B cell (primary cell): ENCODE data around the gene STMN3.

ENCODE experiments used
- EZH2 ChIP-seq: IDR thresholded peaks from 2 replicates; pipeline ENCODE4 v1.6.1; 2012; ENCODE audit warnings: borderline replicate concordance, low read depth, mild to moderate bottlenecking, moderate library complexity, low read length; ENCODE audit not compliant: insufficient read depth, poor library complexity, severe bottlenecking
- TF ChIP-seq, protein P1 (sequence below): fragments of 200-600 bp; IDR thresholded peaks from one replicate; pipeline ENCODE4 v1.8.0; 2022; ENCODE audit warnings: antibody characterized with exemption, mild to moderate bottlenecking

DNA sequence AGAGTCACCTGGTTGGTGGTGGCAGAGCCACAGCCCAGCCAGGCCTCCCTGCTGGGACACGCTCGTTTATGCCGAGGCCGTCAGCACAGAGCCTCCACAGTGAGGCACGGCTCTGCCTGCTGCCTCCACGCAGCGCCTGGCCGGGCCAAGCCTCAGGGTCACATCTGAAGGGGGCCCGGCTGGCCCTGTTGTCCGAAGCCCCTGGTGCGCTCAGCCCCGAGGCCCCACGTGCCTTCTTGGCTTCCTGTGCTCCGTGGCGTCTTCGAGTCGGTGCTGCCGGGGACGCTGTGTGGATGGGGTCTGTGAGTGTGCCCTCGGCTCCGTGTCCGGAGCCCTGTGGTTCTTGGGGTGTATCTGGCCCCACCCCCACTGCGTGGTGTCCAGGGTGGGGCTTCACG is 32.9 kb upstream of the STMN3 start:
- TF ChIP-seq, protein P1, sequence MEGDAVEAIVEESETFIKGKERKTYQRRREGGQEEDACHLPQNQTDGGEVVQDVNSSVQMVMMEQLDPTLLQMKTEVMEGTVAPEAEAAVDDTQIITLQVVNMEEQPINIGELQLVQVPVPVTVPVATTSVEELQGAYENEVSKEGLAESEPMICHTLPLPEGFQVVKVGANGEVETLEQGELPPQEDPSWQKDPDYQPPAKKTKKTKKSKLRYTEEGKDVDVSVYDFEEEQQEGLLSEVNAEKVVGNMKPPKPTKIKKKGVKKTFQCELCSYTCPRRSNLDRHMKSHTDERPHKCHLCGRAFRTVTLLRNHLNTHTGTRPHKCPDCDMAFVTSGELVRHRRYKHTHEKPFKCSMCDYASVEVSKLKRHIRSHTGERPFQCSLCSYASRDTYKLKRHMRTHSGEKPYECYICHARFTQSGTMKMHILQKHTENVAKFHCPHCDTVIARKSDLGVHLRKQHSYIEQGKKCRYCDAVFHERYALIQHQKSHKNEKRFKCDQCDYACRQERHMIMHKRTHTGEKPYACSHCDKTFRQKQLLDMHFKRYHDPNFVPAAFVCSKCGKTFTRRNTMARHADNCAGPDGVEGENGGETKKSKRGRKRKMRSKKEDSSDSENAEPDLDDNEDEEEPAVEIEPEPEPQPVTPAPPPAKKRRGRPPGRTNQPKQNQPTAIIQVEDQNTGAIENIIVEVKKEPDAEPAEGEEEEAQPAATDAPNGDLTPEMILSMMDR: no peak
- no peak for TF ChIP-seq EZH2
